OCI-LY1 (cell line): ENCODE data around the gene IGF2BP3.

Source experiments
- CTCF ChIP-seq: fragments of 200-600 bp; sonication (generic), shearing (Covaris generic); IDR thresholded peaks from 2 replicates; pipeline ENCODE4 v1.5.1; 2017; ENCODE audit warnings: mild to moderate bottlenecking, antibody characterized with exemption, low read length, moderate library complexity, mixed read lengths
- EZH2 ChIP-seq: fragments of 200-600 bp; sonication (generic), shearing (Covaris generic); IDR thresholded peaks from 2 replicates; pipeline ENCODE4 v1.8.0; 2017; ENCODE audit warnings: borderline replicate concordance, mixed run types, mild to moderate bottlenecking, antibody characterized with exemption, low read length, moderate library complexity, mixed read lengths

- no peak for TF ChIP-seq EZH2
- TF ChIP-seq CTCF: no peak
Observed at GRCh38 chr7:23291957-23292560, 178.2 kb downstream of the IGF2BP3 start.
